GM18907 (cell line): ENCODE data around the gene ZNRF3.

ENCODE experiments used
- ATAC-seq: cut with Tn5 transposase; IDR thresholded peaks from one replicate; pipeline ENCODE4 v1.9.1; 2021; ENCODE audit warnings: mild to moderate bottlenecking, moderate library complexity; ENCODE audit not compliant: unreplicated experiment

The ZNRF3 gene

GRCh38 chr22:28980326-28980725, 97.0 kb downstream of the ZNRF3 start:
- ATAC-seq, result no peak

GRCh38 chr22:28981818-28982499, 98.6 kb downstream of the ZNRF3 start:
- ATAC-seq, result no peak

GRCh38 chr22:28983190-28983589, 99.8 kb downstream of the ZNRF3 start:
- no peak for ATAC-seq

- ATAC-seq, result no peak
These were observed 100.5 kb downstream of the ZNRF3 start for GRCh38 chr22:28983788-28984441.

- ATAC-seq, result no peak
These were observed 101.2 kb downstream of the ZNRF3 start for GRCh38 chr22:28984482-28985158.

GRCh38 chr22:28985581-28986290, 102.4 kb downstream of the ZNRF3 start:
- no peak for ATAC-seq

GRCh38 chr22:28986366-28986765, 103.0 kb downstream of the ZNRF3 start:
- no peak for ATAC-seq

GRCh38 chr22:28988457-28988856, 105.1 kb downstream of the ZNRF3 start:
- no peak for ATAC-seq

- ATAC-seq, result no peak
These were observed 105.7 kb downstream of the ZNRF3 start for GRCh38 chr22:28989035-28989464.

- ATAC-seq, result no peak
These were observed 106.1 kb downstream of the ZNRF3 start for GRCh38 chr22:28989484-28989883.

- ATAC-seq, result no peak
These were observed 106.5 kb downstream of the ZNRF3 start for GRCh38 chr22:28989912-28990311.

- no peak for ATAC-seq
These were observed 109.4 kb downstream of the ZNRF3 start for GRCh38 chr22:28992565-28993356.

GRCh38 chr22:28994522-28994921, 111.2 kb downstream of the ZNRF3 start:
- ATAC-seq, result no peak

- no peak for ATAC-seq
These were observed 112.2 kb downstream of the ZNRF3 start for GRCh38 chr22:28995551-28995950.

- no peak for ATAC-seq
These were observed 114.0 kb downstream of the ZNRF3 start for GRCh38 chr22:28997342-28997741.

- ATAC-seq, result no peak
These were observed 115.3 kb downstream of the ZNRF3 start for GRCh38 chr22:28998681-28999080.

GRCh38 chr22:28999510-28999909, 116.1 kb downstream of the ZNRF3 start:
- ATAC-seq, result no peak

GRCh38 chr22:28999919-29000556, 116.7 kb downstream of the ZNRF3 start:
- no peak for ATAC-seq

- ATAC-seq, result no peak
These were observed 117.3 kb downstream of the ZNRF3 start for GRCh38 chr22:29000641-29001040.

- ATAC-seq, result no peak
These were observed 119.2 kb downstream of the ZNRF3 start for GRCh38 chr22:29002603-29003002.
